Fibroblast of villous mesenchyme (primary cell): ENCODE data around the gene ZNF90. TPM values are rescaled to one million over a fixed set of nuclear protein-coding genes. Genes with fewer than 3 reads are reported as not detected.
A peak's percentile ranks its signal among the peaks of the same experiment; 100 is the strongest.
"Not testable (repeated sequence)": the region's sequence is repeated elsewhere in the genome, so short reads cannot be mapped to it uniquely, and the experiment has no call there.

Experiments used
- DNase-seq: peaks from one replicate; pipeline ENCODE4 v3.0.0-alpha.2; 2010; ENCODE audit warnings: low read depth
- H3K4me3 ChIP-seq: 2 replicates; pipeline ENCODE4 v1.5.1; 2011; ENCODE audit warnings: low read depth, mild to moderate bottlenecking, low read length
- total RNA-seq: library from RNA; depleted of rRNA; stranded (reverse); fragments of >200 nt; gene quantifications from 2 replicates; pipeline ENCODE4 v1.2.3, GENCODE V29; 2012
- TF ChIP-seq, protein P1 (sequence below): IDR thresholded peaks from 2 replicates; pipeline ENCODE4 v1.5.1; 2012; ENCODE audit warnings: low read depth, mild to moderate bottlenecking, low read length; ENCODE audit not compliant: insufficient read depth

Gene ZNF90
- total RNA-seq, 1 donor = 0.86 TPM

DNA sequence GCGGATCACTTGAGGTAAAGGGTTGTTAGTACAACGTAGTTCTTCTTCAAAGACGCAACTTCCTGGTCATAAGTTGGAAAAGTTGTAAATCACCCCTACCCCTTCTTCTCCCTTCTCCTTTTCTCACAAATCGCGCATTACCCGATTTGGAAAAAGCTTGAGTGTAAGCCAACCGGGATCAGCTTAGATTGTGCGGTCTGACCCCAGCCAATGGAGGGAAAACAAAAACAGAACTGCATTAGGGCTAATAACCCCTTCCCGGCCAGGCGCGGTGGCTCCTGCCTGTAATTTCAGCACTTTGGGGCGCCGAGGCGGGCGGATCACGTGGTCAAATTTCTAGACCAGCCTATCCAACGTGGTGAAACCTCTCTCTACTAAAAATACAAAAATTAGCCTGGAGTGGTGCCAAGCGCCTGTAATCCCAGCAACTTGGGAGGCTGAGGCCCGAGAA is 806 bp downstream of the ZNF90 start:
- DNase-seq = peak; percentile 80
- TF ChIP-seq, protein P1, sequence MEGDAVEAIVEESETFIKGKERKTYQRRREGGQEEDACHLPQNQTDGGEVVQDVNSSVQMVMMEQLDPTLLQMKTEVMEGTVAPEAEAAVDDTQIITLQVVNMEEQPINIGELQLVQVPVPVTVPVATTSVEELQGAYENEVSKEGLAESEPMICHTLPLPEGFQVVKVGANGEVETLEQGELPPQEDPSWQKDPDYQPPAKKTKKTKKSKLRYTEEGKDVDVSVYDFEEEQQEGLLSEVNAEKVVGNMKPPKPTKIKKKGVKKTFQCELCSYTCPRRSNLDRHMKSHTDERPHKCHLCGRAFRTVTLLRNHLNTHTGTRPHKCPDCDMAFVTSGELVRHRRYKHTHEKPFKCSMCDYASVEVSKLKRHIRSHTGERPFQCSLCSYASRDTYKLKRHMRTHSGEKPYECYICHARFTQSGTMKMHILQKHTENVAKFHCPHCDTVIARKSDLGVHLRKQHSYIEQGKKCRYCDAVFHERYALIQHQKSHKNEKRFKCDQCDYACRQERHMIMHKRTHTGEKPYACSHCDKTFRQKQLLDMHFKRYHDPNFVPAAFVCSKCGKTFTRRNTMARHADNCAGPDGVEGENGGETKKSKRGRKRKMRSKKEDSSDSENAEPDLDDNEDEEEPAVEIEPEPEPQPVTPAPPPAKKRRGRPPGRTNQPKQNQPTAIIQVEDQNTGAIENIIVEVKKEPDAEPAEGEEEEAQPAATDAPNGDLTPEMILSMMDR = no peak
- H3K4me3 ChIP-seq = peak overlapping the region; percentile 66

DNA sequence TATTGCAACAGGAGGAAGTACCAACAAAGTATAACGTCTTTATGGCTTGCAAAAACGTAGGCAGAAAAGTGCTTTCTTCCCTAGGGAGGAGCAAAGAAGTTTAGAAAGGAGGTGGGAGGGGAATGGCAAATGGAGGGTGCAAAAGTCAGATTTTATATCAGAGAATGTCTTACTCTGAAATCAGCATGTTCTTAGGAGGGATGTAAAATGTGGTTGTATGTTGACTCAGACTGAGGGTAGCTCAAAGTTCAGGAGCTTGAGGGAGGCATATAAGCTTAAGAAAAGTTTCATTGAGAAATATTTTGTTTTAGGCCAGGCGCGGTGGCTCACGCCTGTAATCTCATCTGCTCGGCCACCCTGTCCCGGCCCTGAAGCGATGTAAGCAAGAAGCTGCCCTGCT is 1.7 kb downstream of the ZNF90 start:
- TF ChIP-seq, protein P1 = no peak
- peak; percentile 67 for DNase-seq
- peak overlapping the region; percentile 66 for H3K4me3 ChIP-seq

DNA sequence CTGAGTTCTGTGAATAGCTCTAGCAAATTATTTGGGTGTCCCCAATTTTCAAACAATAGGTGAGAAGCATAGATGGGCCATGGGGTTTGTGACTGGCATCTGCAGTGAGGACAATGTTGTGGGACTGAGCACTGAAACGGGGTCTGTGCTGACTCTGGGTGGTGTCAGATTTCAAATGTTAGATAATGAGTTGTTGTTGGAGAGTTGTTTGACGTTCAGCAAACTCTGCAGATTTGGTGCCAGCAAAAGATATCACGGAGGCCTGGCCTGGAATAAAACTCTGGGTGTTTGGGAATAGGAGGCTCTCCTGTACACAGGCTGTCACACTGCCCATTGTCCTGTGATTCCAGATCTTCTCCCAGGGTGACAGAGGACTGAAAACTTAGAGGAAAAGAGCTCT is 2.9 kb downstream of the ZNF90 start:
- TF ChIP-seq, protein P1 = no peak
- no peak overlapping the region for H3K4me3 ChIP-seq
- DNase-seq = peak; percentile 2

DNA sequence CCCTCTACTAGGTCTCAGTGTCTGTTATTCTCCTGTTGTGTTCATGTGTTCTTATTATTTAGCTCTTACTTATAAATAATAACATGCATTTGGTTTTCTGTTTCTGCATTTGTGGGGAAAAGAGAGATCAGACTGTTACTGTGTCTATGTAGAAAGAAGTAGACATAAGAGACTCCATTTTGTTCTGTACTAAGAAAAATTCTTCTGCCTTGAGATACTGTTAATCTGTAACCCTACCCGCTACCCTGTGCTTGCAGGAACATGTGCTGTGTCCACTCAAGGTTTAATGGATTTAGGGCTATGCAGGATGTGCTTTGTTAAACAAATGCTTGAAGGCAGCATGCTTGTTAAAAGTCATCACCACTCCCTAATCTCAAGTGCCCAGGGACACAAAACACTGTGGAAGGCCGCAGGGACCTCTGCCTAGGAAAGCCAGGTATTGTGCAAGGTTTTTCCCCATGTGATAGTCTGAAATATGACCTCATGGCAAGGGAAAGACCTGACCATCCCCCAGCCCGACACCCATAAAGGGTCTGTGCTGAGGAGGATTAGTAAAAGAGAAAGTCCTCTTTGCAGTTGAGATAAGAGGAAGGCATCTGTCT is 4.5 kb downstream of the ZNF90 start:
- peak; percentile 89 for DNase-seq
- not testable (repeated sequence) for H3K4me3 ChIP-seq

DNA sequence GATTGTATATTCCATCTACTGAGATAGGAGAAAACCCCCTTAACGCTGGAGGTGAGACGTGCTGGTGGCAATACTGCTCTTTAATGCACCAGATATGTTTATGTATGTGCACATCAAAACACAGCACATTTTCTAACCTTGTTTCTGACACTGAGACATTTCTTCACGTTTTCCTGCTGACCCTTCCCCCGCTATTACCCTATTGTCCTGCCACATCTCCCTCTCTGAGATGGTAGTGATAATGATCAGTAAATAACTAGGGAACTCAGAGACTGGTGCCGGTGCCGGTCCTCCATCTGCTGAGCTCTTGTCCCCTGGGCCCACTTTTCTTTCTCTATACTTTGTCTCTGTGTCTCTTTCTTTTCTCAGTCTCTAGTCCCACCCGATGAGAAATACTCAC is 5.1 kb downstream of the ZNF90 start:
- H3K4me3 ChIP-seq = not testable (repeated sequence)
- DNase-seq = peak; percentile 2

DNA sequence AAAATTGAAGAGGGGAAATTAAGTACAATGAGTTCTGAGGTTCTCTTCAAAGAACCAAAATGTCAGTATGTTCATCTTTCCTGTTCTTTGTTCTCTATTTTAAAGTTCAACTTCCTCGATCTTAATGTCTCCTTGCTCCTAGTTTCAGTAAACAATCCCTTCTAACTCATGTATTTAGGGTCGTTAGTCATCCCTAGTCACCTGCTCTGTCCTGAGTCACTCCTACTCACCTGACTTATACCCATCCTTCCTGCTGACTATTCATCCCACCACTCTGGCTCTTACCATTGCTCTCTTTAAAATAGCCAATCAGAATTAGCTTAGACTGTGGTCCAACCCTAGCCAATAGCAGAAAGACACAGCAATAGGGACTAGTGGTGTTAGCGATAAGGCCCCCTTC is 24.3 kb downstream of the ZNF90 start:
- TF ChIP-seq, protein P1 = no peak
- DNase-seq = no peak
- no peak overlapping the region for H3K4me3 ChIP-seq

DNA sequence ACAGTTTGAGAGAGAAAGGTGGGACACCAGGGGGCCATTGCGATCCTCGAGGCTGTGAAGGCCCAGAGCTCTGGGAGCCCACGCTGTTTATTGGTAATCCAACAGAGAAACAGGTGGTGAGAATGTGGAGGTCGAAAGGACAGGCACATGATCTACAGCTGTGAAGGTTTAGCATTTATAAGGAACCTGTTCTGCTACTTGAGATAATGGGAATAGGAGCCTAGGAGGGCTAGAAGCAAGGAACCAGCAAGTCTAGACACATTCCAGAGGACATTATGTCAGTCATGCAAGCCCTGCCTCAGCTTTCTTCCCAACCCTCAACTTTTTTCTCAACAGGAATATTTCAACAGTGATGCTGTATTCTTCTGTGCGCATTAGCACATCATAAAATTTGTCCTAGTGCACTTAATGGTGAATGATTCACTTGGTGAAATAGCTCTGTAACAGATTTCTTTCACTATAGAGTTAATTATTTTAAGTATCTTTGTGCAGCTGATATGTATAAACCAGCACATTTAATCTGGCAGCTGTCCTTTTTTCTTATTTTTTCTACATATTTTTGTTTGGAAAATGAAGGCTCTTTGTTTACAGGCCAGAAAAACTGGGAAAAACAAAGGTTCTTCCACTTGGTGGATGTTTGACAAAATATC is 25.4 kb downstream of the ZNF90 start:
- no peak for DNase-seq
- TF ChIP-seq, protein P1 = no peak
- no peak overlapping the region for H3K4me3 ChIP-seq

DNA sequence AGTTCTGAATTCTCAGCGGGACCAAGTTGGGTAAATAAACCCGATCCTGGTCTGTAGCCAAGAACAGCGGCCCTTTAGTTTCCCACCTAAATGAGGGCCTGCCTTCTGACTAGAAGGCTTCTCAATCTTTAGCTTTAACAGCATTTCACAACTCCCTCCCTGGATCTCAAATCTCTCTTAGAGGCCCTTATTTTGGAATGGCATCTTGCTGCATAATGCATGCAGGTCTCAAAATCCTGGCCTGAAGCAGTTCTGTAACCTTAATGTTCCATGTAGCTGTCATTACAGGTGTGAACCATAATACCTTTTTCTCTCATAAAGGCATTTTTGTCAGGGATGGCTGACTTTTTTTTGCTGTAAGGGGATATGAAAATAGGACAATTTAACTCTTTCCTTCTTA is 29.5 kb downstream of the ZNF90 start:
- DNase-seq = no peak
- TF ChIP-seq, protein P1 = no peak
- no peak overlapping the region for H3K4me3 ChIP-seq

DNA sequence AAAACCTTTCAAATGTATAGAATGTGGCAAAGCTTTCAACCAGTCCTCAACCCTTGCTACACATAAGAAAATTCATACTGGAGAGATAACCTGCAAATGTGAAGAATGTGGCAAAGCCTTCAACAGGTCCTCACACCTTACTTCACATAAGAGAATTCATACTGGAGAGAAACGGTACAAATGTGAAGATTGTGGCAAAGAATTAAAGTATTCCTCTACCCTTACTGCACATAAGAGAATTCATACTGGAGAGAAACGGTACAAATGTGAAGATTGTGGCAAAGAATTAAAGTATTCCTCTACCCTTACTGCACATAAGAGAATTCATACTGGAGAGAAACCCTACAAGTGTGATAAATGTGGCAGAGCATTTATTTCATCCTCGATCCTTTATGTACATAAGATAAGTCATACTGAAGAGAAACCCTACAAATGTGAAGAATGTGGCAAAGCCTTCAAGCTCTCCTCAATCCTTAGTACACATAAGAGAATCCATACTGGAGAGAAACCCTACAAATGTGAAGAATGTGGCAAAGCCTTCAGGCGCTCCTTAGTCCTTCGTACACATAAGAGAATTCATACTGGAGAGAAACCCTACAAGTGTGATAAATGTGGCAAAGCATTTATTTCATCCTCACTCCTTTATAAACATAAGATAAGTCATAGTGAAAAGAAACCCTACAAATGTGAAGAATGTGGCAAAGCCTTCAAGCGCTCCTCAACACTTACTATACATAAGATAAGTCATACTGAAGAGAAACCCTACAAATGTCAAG is 40.5 kb downstream of the ZNF90 start:
- DNase-seq, H3K4me3 ChIP-seq: not testable (repeated sequence)
